ENCODE measurements around the gene NTN1.

NTN1 gene

GRCh38 chr17:9124554-9124935 is 103.2 kb downstream of the NTN1 start:
- no peak overlapping the region for H3K4me2 ChIP-seq (ENCODE audit: low read depth, low read length, poor library complexity, severe bottlenecking)
- TF ChIP-seq CTCF (IDR thresholded peaks at IDR 0.05; ENCODE audit: insufficient read depth, low read length, poor library complexity, severe bottlenecking) = no peak
- TF ChIP-seq EZH2phosphoT487 (conservative IDR thresholded peaks at IDR 0.05; ENCODE audit: low read length) = no peak
- H3K9me2 ChIP-seq (replicated peaks; ENCODE audit: insufficient read depth, low read length) = no peaks in the 10 kb centered on the region
- H3K27me3 ChIP-seq (ENCODE audit: low read length) = no peaks in the 10 kb centered on the region
- H3K4me3 ChIP-seq (ENCODE audit: insufficient read depth, low read length, poor library complexity, severe bottlenecking) = no peak overlapping the region
- H3K27ac ChIP-seq (ENCODE audit: low read depth, low read length) = no peak overlapping the region
- no peak overlapping the region for H3K9ac ChIP-seq (ENCODE audit: low read length)
- H3K79me2 ChIP-seq (ENCODE audit: insufficient read depth, low read length) = no peaks in the 10 kb centered on the region
- H3K36me3 ChIP-seq (ENCODE audit: low read length) = no peaks in the 10 kb centered on the region
- H3F3A ChIP-seq (ENCODE audit: insufficient read depth) = no peaks in the 10 kb centered on the region
- H2AFZ ChIP-seq (ENCODE audit: low read depth, low read length, severe bottlenecking) = no peak overlapping the region
- no peaks in the 10 kb centered on the region for H3K9me3 ChIP-seq (ENCODE audit: insufficient read depth, low read length)
- H4K20me1 ChIP-seq (ENCODE audit: low read depth, low read length) = no peaks in the 10 kb centered on the region

GRCh38 chr17:9125722-9126121 is 104.4 kb downstream of the NTN1 start:
- Histone ChIP-seq H3K4me3 (ENCODE audit: insufficient read depth, low read length, poor library complexity, severe bottlenecking) (no peak overlapping the region), H3K4me2 (ENCODE audit: low read depth, low read length, poor library complexity, severe bottlenecking) (no peak overlapping the region), H3K36me3 (ENCODE audit: low read length) (no peaks in the 10 kb centered on the region), H3K9ac (ENCODE audit: low read length) (no peak overlapping the region), H3K9me3 (ENCODE audit: insufficient read depth, low read length) (no peaks in the 10 kb centered on the region), H3K27me3 (ENCODE audit: low read length) (no peaks in the 10 kb centered on the region), H3K79me2 (ENCODE audit: insufficient read depth, low read length) (no peaks in the 10 kb centered on the region), H3K27ac (ENCODE audit: low read depth, low read length) (no peak overlapping the region), H3F3A (ENCODE audit: insufficient read depth) (no peaks in the 10 kb centered on the region), H4K20me1 (ENCODE audit: low read depth, low read length) (no peaks in the 10 kb centered on the region), H2AFZ (ENCODE audit: low read depth, low read length, severe bottlenecking) (no peak overlapping the region), H3K9me2 (replicated peaks; ENCODE audit: insufficient read depth, low read length) (no peaks in the 10 kb centered on the region)
- TF ChIP-seq EZH2phosphoT487 (conservative IDR thresholded peaks at IDR 0.05; ENCODE audit: low read length) = no peak
- no peak for TF ChIP-seq CTCF (IDR thresholded peaks at IDR 0.05; ENCODE audit: insufficient read depth, low read length, poor library complexity, severe bottlenecking)

- H3K27ac ChIP-seq (ENCODE audit: low read depth, low read length) = no peak overlapping the region
- no peaks in the 10 kb centered on the region for H3K27me3 ChIP-seq (ENCODE audit: low read length)
- no peak overlapping the region for H3K4me2 ChIP-seq (ENCODE audit: low read depth, low read length, poor library complexity, severe bottlenecking)
- no peak overlapping the region for H3K9ac ChIP-seq (ENCODE audit: low read length)
- no peak for TF ChIP-seq EZH2phosphoT487 (conservative IDR thresholded peaks at IDR 0.05; ENCODE audit: low read length)
- no peak for TF ChIP-seq CTCF (IDR thresholded peaks at IDR 0.05; ENCODE audit: insufficient read depth, low read length, poor library complexity, severe bottlenecking)
- H3K79me2 ChIP-seq (ENCODE audit: insufficient read depth, low read length) = no peaks in the 10 kb centered on the region
- no peaks in the 10 kb centered on the region for H3K9me3 ChIP-seq (ENCODE audit: insufficient read depth, low read length)
- no peaks in the 10 kb centered on the region for H3K36me3 ChIP-seq (ENCODE audit: low read length)
- no peak overlapping the region for H3K4me3 ChIP-seq (ENCODE audit: insufficient read depth, low read length, poor library complexity, severe bottlenecking)
- no peak overlapping the region for H2AFZ ChIP-seq (ENCODE audit: low read depth, low read length, severe bottlenecking)
- H3K9me2 ChIP-seq (replicated peaks; ENCODE audit: insufficient read depth, low read length) = no peaks in the 10 kb centered on the region
- no peaks in the 10 kb centered on the region for H4K20me1 ChIP-seq (ENCODE audit: low read depth, low read length)
- H3F3A ChIP-seq (ENCODE audit: insufficient read depth) = no peaks in the 10 kb centered on the region
These were observed 106.0 kb downstream of the NTN1 start for GRCh38 chr17:9127340-9127739.

GRCh38 chr17:9131371-9131770 is 110.1 kb downstream of the NTN1 start:
- Histone ChIP-seq H4K20me1 (ENCODE audit: low read depth, low read length) (no peaks in the 10 kb centered on the region), H3K79me2 (ENCODE audit: insufficient read depth, low read length) (no peaks in the 10 kb centered on the region), H2AFZ (ENCODE audit: low read depth, low read length, severe bottlenecking) (no peak overlapping the region), H3F3A (ENCODE audit: insufficient read depth) (no peaks in the 10 kb centered on the region), H3K27me3 (ENCODE audit: low read length) (no peaks in the 10 kb centered on the region), H3K9me3 (ENCODE audit: insufficient read depth, low read length) (no peaks in the 10 kb centered on the region), H3K9me2 (replicated peaks; ENCODE audit: insufficient read depth, low read length) (no peaks in the 10 kb centered on the region), H3K4me3 (ENCODE audit: insufficient read depth, low read length, poor library complexity, severe bottlenecking) (no peak overlapping the region), H3K4me2 (ENCODE audit: low read depth, low read length, poor library complexity, severe bottlenecking) (no peak overlapping the region), H3K27ac (ENCODE audit: low read depth, low read length) (no peak overlapping the region), H3K36me3 (ENCODE audit: low read length) (no peaks in the 10 kb centered on the region), H3K9ac (ENCODE audit: low read length) (no peak overlapping the region)
- TF ChIP-seq EZH2phosphoT487 (conservative IDR thresholded peaks at IDR 0.05; ENCODE audit: low read length) = no peak
- TF ChIP-seq CTCF (IDR thresholded peaks at IDR 0.05; ENCODE audit: insufficient read depth, low read length, poor library complexity, severe bottlenecking) = no peak

All from SU-DHL-6 (cell line).